H9 (cell line): ENCODE data around the gene APOBEC4. TPM values are rescaled to one million over a fixed set of nuclear protein-coding genes. Genes with fewer than 3 reads are reported as not detected.

Source experiments
- DNase-seq: peaks from one replicate; pipeline ENCODE4 v3.0.0-alpha.2; 2017
- H2AFZ ChIP-seq: one replicate; pipeline ENCODE4 v1.6.1; 2013; ENCODE audit warnings: mild to moderate bottlenecking, low read length, control low read depth, moderate library complexity
- H2AK5ac ChIP-seq: 2 replicates; pipeline ENCODE4 v1.6.1; 2013; ENCODE audit warnings: low read length, control low read depth, mixed read lengths; ENCODE audit not compliant: insufficient read length
- H2BK120ac ChIP-seq: one replicate; pipeline ENCODE4 v1.6.1; 2013; ENCODE audit warnings: low read depth, mild to moderate bottlenecking, low read length, control low read depth, inconsistent platforms; ENCODE audit not compliant: poor library complexity, severe bottlenecking
- H2BK12ac ChIP-seq: 2 replicates; pipeline ENCODE4 v1.6.1; 2013; ENCODE audit warnings: low read length, control low read depth, mixed read lengths, low read depth; ENCODE audit not compliant: insufficient read length
- H2BK15ac ChIP-seq: 2 replicates; pipeline ENCODE4 v1.6.1; 2013; ENCODE audit warnings: low read depth, low read length, control low read depth
- H2BK20ac ChIP-seq: one replicate; pipeline ENCODE4 v1.6.1; 2013; ENCODE audit warnings: low read depth, mild to moderate bottlenecking, low read length, control low read depth, inconsistent platforms; ENCODE audit not compliant: poor library complexity, severe bottlenecking
- H2BK5ac ChIP-seq: 2 replicates; pipeline ENCODE4 v1.6.1; 2013; ENCODE audit warnings: low read length, control low read depth, mixed read lengths; ENCODE audit not compliant: insufficient read length
- H3K14ac ChIP-seq: 2 replicates; pipeline ENCODE4 v1.6.1; 2013; ENCODE audit warnings: low read length, control low read depth; ENCODE audit not compliant: insufficient read depth
- H3K18ac ChIP-seq: 2 replicates; pipeline ENCODE4 v1.6.1; 2013; ENCODE audit warnings: low read depth, mild to moderate bottlenecking, mixed read lengths, low read length, control low read depth; ENCODE audit not compliant: insufficient read length
- H3K23ac ChIP-seq: 2 replicates; pipeline ENCODE4 v1.6.1; 2013; ENCODE audit warnings: low read length, control low read depth, mixed read lengths, low read depth; ENCODE audit not compliant: insufficient read length
- H3K23me2 ChIP-seq: 2 replicates; pipeline ENCODE4 v1.6.1; 2013; ENCODE audit warnings: low read depth, mild to moderate bottlenecking, mixed read lengths, low read length, control low read depth; ENCODE audit not compliant: insufficient read length, poor library complexity, severe bottlenecking
- H3K27ac ChIP-seq: 2 replicates; pipeline ENCODE4 v1.5.1; 2013; ENCODE audit warnings: low read length, control low read depth, mixed read lengths, low read depth; ENCODE audit not compliant: insufficient read length
- H3K27me3 ChIP-seq: 2 replicates; pipeline ENCODE4 v1.6.1; 2013; ENCODE audit warnings: low read length, control low read depth, inconsistent platforms; ENCODE audit not compliant: insufficient read depth
- H3K4ac ChIP-seq: 2 replicates; pipeline ENCODE4 v1.6.1; 2013; ENCODE audit warnings: low read depth, mild to moderate bottlenecking, control low read depth, inconsistent platforms, low read length, moderate library complexity
- H3K4me1 ChIP-seq: 2 replicates; pipeline ENCODE4 v1.6.1; 2013; ENCODE audit warnings: low read length, control low read depth, inconsistent platforms; ENCODE audit not compliant: insufficient read depth
- H3K4me2 ChIP-seq: 2 replicates; pipeline ENCODE4 v1.6.1; 2013; ENCODE audit warnings: low read length, control low read depth, mixed read lengths; ENCODE audit not compliant: insufficient read length, insufficient read depth
- H3K56ac ChIP-seq: 2 replicates; pipeline ENCODE4 v1.6.1; 2013; ENCODE audit warnings: low read depth, mild to moderate bottlenecking, mixed read lengths, low read length, control low read depth; ENCODE audit not compliant: insufficient read length
- H3K79me1 ChIP-seq: 2 replicates; pipeline ENCODE4 v1.6.1; 2013; ENCODE audit warnings: low read depth, mild to moderate bottlenecking, moderate library complexity, low read length, control low read depth, inconsistent platforms; ENCODE audit not compliant: insufficient read depth, poor library complexity, severe bottlenecking
- H3K79me2 ChIP-seq: 2 replicates; pipeline ENCODE4 v1.6.1; 2013; ENCODE audit warnings: low read length, control low read depth, inconsistent platforms; ENCODE audit not compliant: insufficient read depth
- H3K9ac ChIP-seq: 2 replicates; pipeline ENCODE4 v1.6.1; 2013; ENCODE audit warnings: low read length, control low read depth, mixed read lengths; ENCODE audit not compliant: insufficient read length; ENCODE audit errors: extremely low read depth
- H3K9me3 ChIP-seq: one replicate; pipeline ENCODE4 v1.6.1; 2013; ENCODE audit warnings: low read depth, low read length, inconsistent platforms; ENCODE audit not compliant: control insufficient read depth
- H3T11ph ChIP-seq: one replicate; pipeline ENCODE4 v1.6.1; 2013; ENCODE audit warnings: mild to moderate bottlenecking, low read length, control low read depth, inconsistent platforms
- H4K20me1 ChIP-seq: one replicate; pipeline ENCODE4 v1.6.1; 2013; ENCODE audit not compliant: control insufficient read depth, insufficient read length, insufficient read depth
- H4K5ac ChIP-seq: 2 replicates; pipeline ENCODE4 v1.6.1; 2013; ENCODE audit warnings: low read depth, mild to moderate bottlenecking, mixed read lengths, low read length, control low read depth; ENCODE audit not compliant: insufficient read length
- H4K8ac ChIP-seq: replicated peaks from 2 replicates; pipeline ENCODE4 v1.6.1; 2013; ENCODE audit warnings: low read length, control low read depth, mixed read lengths, low read depth; ENCODE audit not compliant: insufficient read length
- H4K91ac ChIP-seq: 2 replicates; pipeline ENCODE4 v1.6.1; 2013; ENCODE audit warnings: low read depth, mild to moderate bottlenecking, moderate library complexity, mixed read lengths, low read length, control low read depth; ENCODE audit not compliant: insufficient read length
- H3K27ac Mint-ChIP-seq, 3 experiments: 2 replicates in 2 of 3; 3 replicates in 1 of 3; pipeline ENCODE4 v1.8.0; 2020 to 2021; ENCODE audit warnings: mixed read lengths in 3 of 3, mild to moderate bottlenecking in 1 of 3, moderate library complexity in 1 of 3
- H3K27me3 Mint-ChIP-seq: 2 replicates; pipeline ENCODE4 v1.8.0; 2021; ENCODE audit warnings: low read depth, mild to moderate bottlenecking, moderate library complexity, mixed read lengths
- H3K36me3 Mint-ChIP-seq, 3 experiments: 2 replicates in 2 of 3; 3 replicates in 1 of 3; pipeline ENCODE4 v1.8.0; 2020 to 2021; ENCODE audit warnings: low read depth in 3 of 3, mixed read lengths in 3 of 3; ENCODE audit not compliant: insufficient read depth in 1 of 3
- H3K4me1 Mint-ChIP-seq, 2 experiments: 2 replicates each; pipeline ENCODE4 v1.8.0; 2020; ENCODE audit warnings: mixed read lengths in 2 of 2
- H3K4me3 Mint-ChIP-seq, 2 experiments: 2 replicates in 1 of 2; 3 replicates in 1 of 2; pipeline ENCODE4 v1.8.0; 2020 to 2021; ENCODE audit warnings: mild to moderate bottlenecking in 2 of 2, mixed read lengths in 2 of 2, moderate library complexity in 1 of 2
- H3K9me3 Mint-ChIP-seq, 2 experiments: 2 replicates in 1 of 2; 3 replicates in 1 of 2; pipeline ENCODE4 v1.8.0; 2020; ENCODE audit warnings: mild to moderate bottlenecking in 2 of 2, mixed read lengths in 2 of 2, moderate library complexity in 1 of 2
- total RNA-seq: library from RNA; stranded (reverse); gene quantifications from 2 replicates; pipeline ENCODE4 v1.2.1, GENCODE V29; 2021
- TF ChIP-seq, protein P1 (sequence below): fragments of 200-600 bp; sonication (generic); conservative IDR thresholded peaks from 3 replicates; pipeline ENCODE4 v1.8.0; 2021; ENCODE audit warnings: antibody characterized with exemption, mild to moderate bottlenecking

The APOBEC4 gene
- total RNA-seq, 1 experiment from 2014 or later = not detected

DNA sequence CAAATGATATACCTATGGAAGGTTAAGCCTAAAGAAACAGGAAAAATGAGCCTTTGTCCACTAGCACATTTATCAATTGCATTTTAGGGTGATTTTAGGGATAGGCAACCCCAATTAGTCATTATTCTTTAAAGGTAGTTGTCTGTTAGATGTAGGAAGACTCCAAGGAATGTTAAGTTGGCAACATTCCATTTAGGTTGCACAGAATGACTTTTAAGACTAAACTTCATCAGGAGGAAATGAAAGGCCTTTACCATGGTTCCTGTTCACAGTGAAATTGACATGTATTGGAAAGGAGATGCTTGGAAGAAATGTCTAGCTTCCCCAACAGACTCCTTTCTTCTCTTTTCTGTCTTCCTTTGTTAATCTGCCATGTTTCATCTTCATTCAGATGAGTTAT, 1.6 kb upstream of the APOBEC4 start:
- no peaks in the 10 kb centered on the region for H3K79me2 ChIP-seq
- H3K9ac ChIP-seq = no peak overlapping the region
- H3K4me1 ChIP-seq = no peaks in the 10 kb centered on the region
- DNase-seq = no peak
- no peaks in the 10 kb centered on the region for H3K23me2 ChIP-seq
- H3K18ac ChIP-seq = no peak overlapping the region
- no peak overlapping the region for H2BK12ac ChIP-seq
- H3K27me3 Mint-ChIP-seq = no peaks in the 10 kb centered on the region
- H3K27ac ChIP-seq = no peak overlapping the region
- H2BK20ac ChIP-seq = no peak overlapping the region
- no peak overlapping the region for H3K27ac Mint-ChIP-seq
- H3K9me3 Mint-ChIP-seq = peaks cover 0 to 4% of the 10 kb centered on the region in 2 experiments; a peak in 3 of 5 replicates
- no peak overlapping the region for H4K91ac ChIP-seq
- no peaks in the 10 kb centered on the region for H4K20me1 ChIP-seq
- no peak overlapping the region for H3K4me2 ChIP-seq
- H3K4me1 Mint-ChIP-seq = peaks cover 6 to 7% of the 10 kb centered on the region in 2 experiments
- no peak overlapping the region for H3T11ph ChIP-seq
- H4K5ac ChIP-seq = no peak overlapping the region
- H2AFZ ChIP-seq = no peak overlapping the region
- H3K9me3 ChIP-seq = no peaks in the 10 kb centered on the region
- H3K14ac ChIP-seq = no peak overlapping the region
- no peak overlapping the region for H3K4me3 Mint-ChIP-seq
- TF ChIP-seq, protein P1, sequence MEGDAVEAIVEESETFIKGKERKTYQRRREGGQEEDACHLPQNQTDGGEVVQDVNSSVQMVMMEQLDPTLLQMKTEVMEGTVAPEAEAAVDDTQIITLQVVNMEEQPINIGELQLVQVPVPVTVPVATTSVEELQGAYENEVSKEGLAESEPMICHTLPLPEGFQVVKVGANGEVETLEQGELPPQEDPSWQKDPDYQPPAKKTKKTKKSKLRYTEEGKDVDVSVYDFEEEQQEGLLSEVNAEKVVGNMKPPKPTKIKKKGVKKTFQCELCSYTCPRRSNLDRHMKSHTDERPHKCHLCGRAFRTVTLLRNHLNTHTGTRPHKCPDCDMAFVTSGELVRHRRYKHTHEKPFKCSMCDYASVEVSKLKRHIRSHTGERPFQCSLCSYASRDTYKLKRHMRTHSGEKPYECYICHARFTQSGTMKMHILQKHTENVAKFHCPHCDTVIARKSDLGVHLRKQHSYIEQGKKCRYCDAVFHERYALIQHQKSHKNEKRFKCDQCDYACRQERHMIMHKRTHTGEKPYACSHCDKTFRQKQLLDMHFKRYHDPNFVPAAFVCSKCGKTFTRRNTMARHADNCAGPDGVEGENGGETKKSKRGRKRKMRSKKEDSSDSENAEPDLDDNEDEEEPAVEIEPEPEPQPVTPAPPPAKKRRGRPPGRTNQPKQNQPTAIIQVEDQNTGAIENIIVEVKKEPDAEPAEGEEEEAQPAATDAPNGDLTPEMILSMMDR = no peak
- no peak overlapping the region for H2BK15ac ChIP-seq
- H2AK5ac ChIP-seq = no peak overlapping the region
- H2BK5ac ChIP-seq = no peak overlapping the region
- H3K27me3 ChIP-seq = no peaks in the 10 kb centered on the region
- H3K36me3 Mint-ChIP-seq = peaks cover 0 to 4% (median 0%) of the 10 kb centered on the region in 3 experiments; a peak in 2 of 7 replicates
- no peak overlapping the region for H2BK120ac ChIP-seq
- no peak overlapping the region for H3K56ac ChIP-seq
- H3K23ac ChIP-seq = no peak overlapping the region
- H3K4ac ChIP-seq = no peak overlapping the region
- no peak overlapping the region for H4K8ac ChIP-seq
- no peaks in the 10 kb centered on the region for H3K79me1 ChIP-seq
